ENCODE measurements around the gene MAPKBP1. TPM values are rescaled to one million over a fixed set of nuclear protein-coding genes. Genes with fewer than 3 reads are reported as not detected.

Gene MAPKBP1
- total RNA-seq, 2 donors from 2014 or later: 12.5 to 31.6 TPM

GRCh38 chr15:41870689-41871081, 96.4 kb downstream of the MAPKBP1 start:
- TF ChIP-seq CTCF (IDR thresholded peaks at IDR 0.05) (no peak), POLR2A (IDR thresholded peaks at IDR 0.05) (no peak)
- DNase-seq: no peak

GRCh38 chr15:41871175-41871905, 97.1 kb downstream of the MAPKBP1 start:
- Histone ChIP-seq H3K27me3 (no peaks in the 10 kb centered on the region), H3K4me3 (no peak overlapping the region), H3K27ac (no peak overlapping the region), H3K36me3 (replicated peaks in 1 of 2; ENCODE audit: insufficient read depth in 1 of 2, low read depth in 2 of 2) (no peaks in the 10 kb centered on the region), H3K9me3 (no peaks in the 10 kb centered on the region), H3K4me1 (no peaks in the 10 kb centered on the region)
- TF ChIP-seq POLR2A (IDR thresholded peaks at IDR 0.05) (no peak), CTCF (IDR thresholded peaks at IDR 0.05) (no peak)
- 88 to 91% methylated on average over 4 to 17 of the region's 19 CpGs for WGBS, 2 donors
- ATAC-seq (no peak), DNase-seq (no peak)
- intact Hi-C loops (cut with DNase I): no loop called here

More at GRCh38 chr15:41870689-41871081, 96.4 kb downstream of the MAPKBP1 start:
- Histone ChIP-seq H3K4me3 (no peak overlapping the region), H3K27ac (no peak overlapping the region), H3K4me1 (no peaks in the 10 kb centered on the region), H3K9me3 (no peaks in the 10 kb centered on the region), H3K27me3 (no peaks in the 10 kb centered on the region), H3K36me3 (replicated peaks in 1 of 2; ENCODE audit: insufficient read depth in 1 of 2, low read depth in 2 of 2) (no peaks in the 10 kb centered on the region)
- no peak for ATAC-seq
- intact Hi-C loops (cut with DNase I): no loop called here
- 69 to 94% methylated on average over 8 to 9 of the region's 9 CpGs for WGBS, 2 donors

GRCh38 chr15:41872166-41872747, 98.0 kb downstream of the MAPKBP1 start:
- TF ChIP-seq POLR2A (IDR thresholded peaks at IDR 0.05) (no peak), CTCF (IDR thresholded peaks at IDR 0.05) (no peak)
- WGBS, 2 donors: 94 to 97% methylated on average over 7 to 9 of the region's 9 CpGs
- no peak overlapping the region for H3K4me3 ChIP-seq
- no peak overlapping the region for H3K27ac ChIP-seq
- no peaks in the 10 kb centered on the region for H3K27me3 ChIP-seq
- ATAC-seq (no peak), DNase-seq (no peak)
- no peaks in the 10 kb centered on the region for H3K4me1 ChIP-seq
- intact Hi-C loops (cut with DNase I): no loop called here
- no peaks in the 10 kb centered on the region for H3K9me3 ChIP-seq
- H3K36me3 ChIP-seq (replicated peaks in 1 of 2; ENCODE audit: insufficient read depth in 1 of 2, low read depth in 2 of 2): no peaks in the 10 kb centered on the region

- Histone ChIP-seq H3K27me3 (no peaks in the 10 kb centered on the region), H3K27ac (no peak overlapping the region), H3K4me3 (no peak overlapping the region), H3K36me3 (replicated peaks in 1 of 2; ENCODE audit: insufficient read depth in 1 of 2, low read depth in 2 of 2) (no peaks in the 10 kb centered on the region), H3K9me3 (no peaks in the 10 kb centered on the region), H3K4me1 (no peaks in the 10 kb centered on the region)
- WGBS, 2 donors: 81 to 86% methylated on average over 6 to 8 of the region's 8 CpGs
- intact Hi-C loops (cut with DNase I): no loop called here
- ATAC-seq (no peak), DNase-seq (no peak)
- TF ChIP-seq POLR2A (IDR thresholded peaks at IDR 0.05): no peak
- no peak for TF ChIP-seq CTCF (IDR thresholded peaks at IDR 0.05)
Measured at GRCh38 chr15:41873711-41874110, 99.4 kb downstream of the MAPKBP1 start.

- no peak for DNase-seq
- Histone ChIP-seq H3K9me3 (no peaks in the 10 kb centered on the region), H3K36me3 (replicated peaks in 1 of 2; ENCODE audit: insufficient read depth in 1 of 2, low read depth in 2 of 2) (no peaks in the 10 kb centered on the region), H3K27me3 (no peaks in the 10 kb centered on the region), H3K27ac (no peak overlapping the region), H3K4me3 (no peak overlapping the region), H3K4me1 (no peaks in the 10 kb centered on the region)
- intact Hi-C loops (cut with DNase I): no loop called here
- TF ChIP-seq POLR2A (IDR thresholded peaks at IDR 0.05) (no peak), CTCF (IDR thresholded peaks at IDR 0.05) (no peak)
- WGBS, 2 donors: 89 to 100% methylated on average over 2 to 9 of the region's 12 CpGs
- ATAC-seq: no peak
Measured at GRCh38 chr15:41874736-41875135, 100.5 kb downstream of the MAPKBP1 start.
